Heart left ventricle (tissue), 16 donors: Measurements from ENCODE around the gene BRINP1. TPM values are rescaled to one million over a fixed set of nuclear protein-coding genes. Genes with fewer than 3 reads are reported as not detected.

ENCODE experiments used
- ATAC-seq, 4 donors: fragments of 200-7000 bp; cut with Tn5 transposase; one replicate each; pipeline ENCODE4 v1.9.1; 2020 to 2022; ENCODE audit warnings: moderate library complexity in 4 of 4, mild to moderate bottlenecking in 3 of 4, moderate number of reproducible peaks in 1 of 4
- DNase-seq, 5 donors: peaks; one replicate each; pipeline ENCODE4 v3.0.0-alpha.2; 2020
- H3K27ac ChIP-seq, 12 donors: fragments of 200-600 bp; sonication (generic) in 4 of 12; one replicate each; pipeline versions ENCODE4 v1.5.0 to v1.8.0; 2016 to 2022; ENCODE audit warnings: mild to moderate bottlenecking in 2 of 12
- H3K27me3 ChIP-seq, 9 donors: fragments of 200-600 bp; sonication (generic) in 2 of 9; one replicate each; pipeline versions ENCODE4 v1.5.1 to v1.8.0; 2016 to 2022; ENCODE audit warnings: mild to moderate bottlenecking in 3 of 9
- H3K36me3 ChIP-seq, 9 donors: fragments of 200-600 bp; sonication (generic) in 2 of 9; one replicate each; pipeline versions ENCODE4 v1.5.0 to v1.8.0; 2018 to 2022; ENCODE audit warnings: mild to moderate bottlenecking in 2 of 9
- H3K4me1 ChIP-seq, 12 donors: fragments of 200-600 bp; sonication (generic) in 4 of 12; one replicate each; pipeline versions ENCODE4 v1.5.0 to v1.8.0; 2016 to 2022; ENCODE audit warnings: mild to moderate bottlenecking in 3 of 12
- H3K4me3 ChIP-seq, 12 donors: fragments of 200-600 bp; sonication (generic) in 4 of 12; one replicate each; pipeline versions ENCODE4 v1.5.0 to v1.8.0; 2017 to 2022; ENCODE audit warnings: mild to moderate bottlenecking in 9 of 12, moderate library complexity in 4 of 12
- H3K9me3 ChIP-seq, 12 donors: fragments of 200-600 bp; sonication (generic) in 4 of 12; one replicate each; pipeline versions ENCODE4 v1.5.0 to v1.8.0; 2016 to 2022; ENCODE audit warnings: mild to moderate bottlenecking in 1 of 12
- POLR2A ChIP-seq, 2 donors: fragments of 450-650 bp; IDR thresholded peaks; one replicate each; pipeline ENCODE4 v1.6.1; 2017; ENCODE audit warnings: antibody characterized with exemption in 2 of 2, mild to moderate bottlenecking in 2 of 2, moderate library complexity in 2 of 2
- WGBS, 4 donors: extraction: QIAGEN DNeasy Blood & Tissue Kit in 2 of 4; methylation state at CpG; one replicate each; pipeline versions ENCODE4 v1.1.5 to v1.1.7; 2013 to 2018; 5-methylcytosine and 5-hydroxymethylcytosine counted together
- intact Hi-C, 10 donors: fragments of 100-400 bp; cut with DNase I; formaldehyde crosslinking; loops; one replicate each; pipeline versions ENCODE4 v1.11.1 to v1.14.2; 2022
- polyA plus RNA-seq, 2 donors: library from polyadenylated mRNA; stranded (reverse); fragments of 200-250 nt; gene quantifications; one replicate each; pipeline ENCODE4 v1.2.3, GENCODE V29; 2013
- total RNA-seq, 9 donors: library from RNA; depleted of rRNA in 2 of 9; stranded (reverse); fragments of >200 nt in 2 of 9; fragmentation: NEBNext Ultra II Directional in 3 of 9; extraction: Animal tissue kit (Norgen Biotek cat#: 25700) in 3 of 9; gene quantifications; one replicate each; pipeline versions ENCODE4 v1.1.0 to v1.2.4, GENCODE V29; 2016 to 2023
- TF ChIP-seq, protein P1 (sequence below), 12 donors: fragments of 200-600 bp; sonication (generic) in 4 of 12; IDR thresholded peaks; one replicate each; pipeline versions ENCODE4 v1.5.0 to v1.8.0; 2018 to 2022; ENCODE audit warnings: antibody characterized with exemption in 12 of 12, mild to moderate bottlenecking in 5 of 12
- donor health status: ischemic (EF 13 %, LVEDD 7.1; RV severe dilation, severe dysfunction).
- donor health status: healthy with polysubstance abuse.
- donor health status: DM: no; HTN: yes; CAD: no.
- donor health status: DM: no; HTN: no; CAD: no.
- donor health status: ischemic (EF 25% LVEDD 6.9; RV normal size, moderate dysfunction).
- donor health status: ischemic (EF 25% LVEDD 5.7; RV mildly dilated, moderate dysfunction).
- donor health status: healthy.
- donor health status: DM: yes; HTN: yes; CAD: no.
- donor health status: ischemic (EF 35%, LVEDD 5.7; RV mildly dilated, moderate dysfunction).
- donor health status: nonischemic (EF 11% LVEDD 7.7; RV severe dilation, severe dysfunction).
- donor health status: DM: yes; HTN: yes; CAD: no.
- donor health status: PGD.
- donor health status: ischemic (EF 29% LVEDD 5.4; RV normal size, mild dysfunction).
- donor health status: nonischemic (EF 23%, LVEDD 6.1; RV moderate dilation, normal function).

The BRINP1 gene
- total and polyA plus RNA-seq, 11 donors = 0.04 to 7.1 (median 0.40) TPM; not detected in 1

DNA sequence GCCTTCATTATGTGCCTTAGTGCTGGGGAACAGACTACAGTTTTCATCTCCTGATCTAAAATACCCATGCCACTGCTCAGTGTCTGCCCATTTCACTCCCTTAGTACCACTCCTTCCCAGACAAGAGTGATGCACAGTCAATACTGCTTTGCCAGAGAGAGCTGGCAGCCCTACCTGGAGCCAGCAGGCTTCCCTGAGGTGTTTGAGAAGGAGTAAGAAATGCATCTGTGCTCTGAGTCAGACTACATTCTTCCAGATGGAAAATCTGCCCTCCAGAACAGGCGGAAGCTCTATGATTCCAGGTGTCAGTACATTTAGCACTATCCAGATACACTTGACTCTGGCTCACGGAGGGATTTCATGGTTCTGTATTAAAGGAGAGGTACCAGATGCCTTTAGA, 209.8 kb downstream of the BRINP1 start:
- no peak for ATAC-seq
- no peaks in the 10 kb centered on the region for H3K9me3 ChIP-seq
- intact Hi-C loops = no loop called here

DNA sequence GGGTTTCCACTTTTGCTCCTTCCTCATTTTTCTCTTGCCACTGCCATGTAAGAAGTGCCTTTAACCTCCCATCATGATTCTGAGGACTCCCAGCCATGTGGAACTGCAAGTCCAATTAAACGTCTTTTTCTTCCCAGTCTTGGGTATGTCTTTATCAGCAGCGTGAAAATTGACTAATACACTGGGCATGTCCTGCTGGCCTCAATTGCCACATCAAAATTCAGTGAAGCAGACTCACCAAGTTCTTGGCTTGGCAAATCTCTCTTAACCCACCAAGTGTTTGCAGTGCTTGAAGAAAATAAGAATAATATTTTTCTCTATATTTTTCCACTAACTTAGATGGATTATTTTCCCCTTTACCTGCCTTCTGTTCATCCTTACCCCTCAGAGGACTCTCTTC, 212.0 kb downstream of the BRINP1 start:
- ATAC-seq (no peak), DNase-seq (no peak)
- intact Hi-C loops = no loop called here
- H3K4me3 ChIP-seq = no peak overlapping the region
- TF ChIP-seq POLR2A (IDR thresholded peaks at IDR 0.05) = no peak
- TF ChIP-seq, protein P1, sequence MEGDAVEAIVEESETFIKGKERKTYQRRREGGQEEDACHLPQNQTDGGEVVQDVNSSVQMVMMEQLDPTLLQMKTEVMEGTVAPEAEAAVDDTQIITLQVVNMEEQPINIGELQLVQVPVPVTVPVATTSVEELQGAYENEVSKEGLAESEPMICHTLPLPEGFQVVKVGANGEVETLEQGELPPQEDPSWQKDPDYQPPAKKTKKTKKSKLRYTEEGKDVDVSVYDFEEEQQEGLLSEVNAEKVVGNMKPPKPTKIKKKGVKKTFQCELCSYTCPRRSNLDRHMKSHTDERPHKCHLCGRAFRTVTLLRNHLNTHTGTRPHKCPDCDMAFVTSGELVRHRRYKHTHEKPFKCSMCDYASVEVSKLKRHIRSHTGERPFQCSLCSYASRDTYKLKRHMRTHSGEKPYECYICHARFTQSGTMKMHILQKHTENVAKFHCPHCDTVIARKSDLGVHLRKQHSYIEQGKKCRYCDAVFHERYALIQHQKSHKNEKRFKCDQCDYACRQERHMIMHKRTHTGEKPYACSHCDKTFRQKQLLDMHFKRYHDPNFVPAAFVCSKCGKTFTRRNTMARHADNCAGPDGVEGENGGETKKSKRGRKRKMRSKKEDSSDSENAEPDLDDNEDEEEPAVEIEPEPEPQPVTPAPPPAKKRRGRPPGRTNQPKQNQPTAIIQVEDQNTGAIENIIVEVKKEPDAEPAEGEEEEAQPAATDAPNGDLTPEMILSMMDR (IDR thresholded peaks at IDR 0.05) = no peak
- no peaks in the 10 kb centered on the region for H3K4me1 ChIP-seq
- WGBS, 4 donors = 63 to 76% (median 69%) methylated on average over 2 of the region's 2 CpGs
- H3K27ac ChIP-seq = no peak overlapping the region
- H3K36me3 ChIP-seq = no peaks in the 10 kb centered on the region
- H3K27me3 ChIP-seq = no peaks in the 10 kb centered on the region
- no peaks in the 10 kb centered on the region for H3K9me3 ChIP-seq

More for the DNA sequence above, 209.8 kb downstream of the BRINP1 start:
- no peak overlapping the region for H3K4me3 ChIP-seq
- 72 to 82% (median 75%) methylated on average over 2 of the region's 2 CpGs for WGBS, 4 donors
- DNase-seq = no peak
- no peak for TF ChIP-seq POLR2A (IDR thresholded peaks at IDR 0.05)
- TF ChIP-seq, protein P1 (IDR thresholded peaks at IDR 0.05) = no peak
- H3K36me3 ChIP-seq = no peaks in the 10 kb centered on the region
- no peaks in the 10 kb centered on the region for H3K4me1 ChIP-seq
- no peak overlapping the region for H3K27ac ChIP-seq
- H3K27me3 ChIP-seq = peaks cover 0 to under 1% (median 0%) of the 10 kb centered on the region in 9 donors

DNA sequence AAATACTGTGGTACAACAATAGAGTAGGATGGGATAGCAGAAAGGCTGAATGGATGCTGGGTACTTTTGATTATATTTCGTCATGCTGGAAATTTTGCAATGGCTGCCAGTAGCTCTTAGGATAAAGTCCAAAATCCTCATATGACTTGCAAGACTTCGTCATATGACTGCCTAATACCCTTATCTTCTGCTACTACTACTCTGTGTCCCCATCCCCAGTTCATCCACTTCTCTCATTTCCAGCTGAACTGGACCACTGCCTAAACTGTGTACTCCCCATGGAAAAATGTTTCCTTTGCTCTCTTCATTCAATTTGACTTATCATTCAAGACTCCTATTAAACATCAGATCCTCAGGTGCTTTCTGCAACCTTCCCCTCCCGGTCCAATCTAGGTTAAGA, 212.9 kb downstream of the BRINP1 start:
- ATAC-seq (no peak), DNase-seq (no peak)
- no peak overlapping the region for H3K4me3 ChIP-seq
- H3K27me3 ChIP-seq = no peaks in the 10 kb centered on the region
- no peaks in the 10 kb centered on the region for H3K9me3 ChIP-seq
- H3K27ac ChIP-seq = no peak overlapping the region
- H3K36me3 ChIP-seq = no peaks in the 10 kb centered on the region
- 46 to 66% (median 59%) methylated on average over 3 of the region's 3 CpGs for WGBS, 4 donors
- TF ChIP-seq POLR2A (IDR thresholded peaks at IDR 0.05) = no peak
- TF ChIP-seq, protein P1 (IDR thresholded peaks at IDR 0.05) = no peak
- intact Hi-C loops = no loop called here
- H3K4me1 ChIP-seq = no peaks in the 10 kb centered on the region

GRCh38 chr9:119154527-119154926, 214.7 kb downstream of the BRINP1 start:
- no peak overlapping the region for H3K4me3 ChIP-seq
- no peak for ATAC-seq
- 65 to 74% (median 70%) methylated on average over 2 of the region's 2 CpGs for WGBS, 4 donors
- H3K27ac ChIP-seq = no peak overlapping the region
- no peaks in the 10 kb centered on the region for H3K36me3 ChIP-seq
- H3K4me1 ChIP-seq = no peaks in the 10 kb centered on the region
- TF ChIP-seq, protein P1 (IDR thresholded peaks at IDR 0.05) = no peak
- no peak for TF ChIP-seq POLR2A (IDR thresholded peaks at IDR 0.05)
- intact Hi-C loops = no loop called here
- H3K27me3 ChIP-seq = no peaks in the 10 kb centered on the region
- H3K9me3 ChIP-seq = no peaks in the 10 kb centered on the region
- no peak for DNase-seq
